ENCODE measurements around the gene CNGA3. TPM values are rescaled to one million over a fixed set of nuclear protein-coding genes. Genes with fewer than 3 reads are reported as not detected.

Gene CNGA3
- total and polyA plus RNA-seq, 2 donors (not counting 3 experiments of a cell fraction or from before 2014, with no cell fraction given) = not detected

DNA sequence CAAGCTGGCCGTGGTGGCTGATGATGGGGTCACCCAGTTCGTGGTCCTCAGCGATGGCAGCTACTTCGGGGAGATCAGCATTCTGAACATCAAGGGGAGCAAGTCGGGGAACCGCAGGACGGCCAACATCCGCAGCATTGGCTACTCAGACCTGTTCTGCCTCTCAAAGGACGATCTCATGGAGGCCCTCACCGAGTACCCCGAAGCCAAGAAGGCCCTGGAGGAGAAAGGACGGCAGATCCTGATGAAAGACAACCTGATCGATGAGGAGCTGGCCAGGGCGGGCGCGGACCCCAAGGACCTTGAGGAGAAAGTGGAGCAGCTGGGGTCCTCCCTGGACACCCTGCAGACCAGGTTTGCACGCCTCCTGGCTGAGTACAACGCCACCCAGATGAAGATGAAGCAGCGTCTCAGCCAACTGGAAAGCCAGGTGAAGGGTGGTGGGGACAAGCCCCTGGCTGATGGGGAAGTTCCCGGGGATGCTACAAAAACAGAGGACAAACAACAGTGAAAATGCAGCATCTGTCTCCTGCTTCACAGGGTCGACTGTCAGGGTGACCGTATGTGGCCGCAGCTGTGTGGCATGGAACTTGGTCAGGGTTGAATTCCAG lies 50.6 kb downstream of the CNGA3 start:
- no TSS peak for BruUV-seq (replicated peaks)
- intact Hi-C loops (cut with micrococcal nuclease) = no loop called here
- H2AFZ ChIP-seq (ENCODE audit: low read depth, low read length) = no peak overlapping the region
- H3K4me1 ChIP-seq (ENCODE audit: control insufficient read depth, extremely low read depth, insufficient read depth, low read length) = peaks cover 17% of the 10 kb centered on the region
- dilution Hi-C loops (cut with MboI; ENCODE audit: extremely low pct_ligation_motif_present, low sequenced_read_pairs) = no loop called here
- FAIRE-seq = no peak
- H3K4me2 ChIP-seq (ENCODE audit: insufficient read depth, low read length) = no peak overlapping the region
- H3K79me2 ChIP-seq (ENCODE audit: control insufficient read depth, insufficient read depth, low read length) = no peaks in the 10 kb centered on the region
- no peak overlapping the region for H3K9ac ChIP-seq (replicated peaks; ENCODE audit: extremely low read depth, insufficient read depth, low read length)
- H3K27me3 ChIP-seq (ENCODE audit: control insufficient read depth in 2 of 2, insufficient read depth in 2 of 2, low read length in 2 of 2) = peaks cover 12 to 22% of the 10 kb centered on the region in 2 experiments
- no peak for DNase-seq (ENCODE audit: low read depth, low spot score)
- H3K4me3 ChIP-seq (replicated peaks in 1 of 3; ENCODE audit: insufficient read depth in 1 of 3, low read depth in 1 of 3, low read length in 3 of 3) = no peak overlapping the region
- no peaks in the 10 kb centered on the region for H3K36me3 ChIP-seq (ENCODE audit: control insufficient read depth in 2 of 2, extremely low read depth in 1 of 2, insufficient read depth in 2 of 2, low read length in 2 of 2)
- no peaks in the 10 kb centered on the region for H3K9me3 ChIP-seq (replicated peaks; ENCODE audit: control insufficient read depth, insufficient read depth, low read length)
- ChIA-PET CTCF (interaction anchor here (2.8 kb wide), 1 partner anchor 11 kb away, joined by 12 read pairs; no protein-coding TSS in a partner anchor), POLR2A (no interaction called here)
- no peaks in the 10 kb centered on the region for H4K20me1 ChIP-seq (replicated peaks; ENCODE audit: control insufficient read depth, extremely low read depth, insufficient read depth, low read length)
- H3K27ac ChIP-seq (ENCODE audit: insufficient read depth, low read depth, low read length) = no peak overlapping the region
- no peaks in the 10 kb centered on the region for H3K9me1 ChIP-seq (replicated peaks; ENCODE audit: control insufficient read depth, extremely low read depth, insufficient read depth, low read length)
- TF ChIP-seq POLR2A (IDR thresholded peaks at IDR 0.05; ENCODE audit: low read depth, low read length) (no peak), JUN (IDR thresholded peaks at IDR 0.05; ENCODE audit: borderline replicate concordance, insufficient read depth, insufficient read length, low read depth) (no peak), FOS (IDR thresholded peaks at IDR 0.05; ENCODE audit: borderline replicate concordance, insufficient read depth, low read length) (no peak), CTCF (IDR thresholded peaks at IDR 0.05; ENCODE audit: extremely low read depth in 1 of 2, insufficient read depth in 1 of 2, low read depth in 1 of 2, low read length in 2 of 2) (no peak), EZH2 (IDR thresholded peaks at IDR 0.05; ENCODE audit: borderline replicate concordance, low read depth, low read length, severe bottlenecking) (no peak), MYC (IDR thresholded peaks at IDR 0.05; ENCODE audit: low read depth, low read length) (no peak), POLR2AphosphoS5 (IDR thresholded peaks at IDR 0.05; ENCODE audit: insufficient read depth, low read depth, low read length) (no peak), GATA2 (IDR thresholded peaks at IDR 0.05; ENCODE audit: insufficient read depth, insufficient read length, low read depth, low read length) (no peak)
- TF ChIP-seq, protein P1, sequence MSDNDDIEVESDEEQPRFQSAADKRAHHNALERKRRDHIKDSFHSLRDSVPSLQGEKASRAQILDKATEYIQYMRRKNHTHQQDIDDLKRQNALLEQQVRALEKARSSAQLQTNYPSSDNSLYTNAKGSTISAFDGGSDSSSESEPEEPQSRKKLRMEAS (IDR thresholded peaks at IDR 0.05; ENCODE audit: insufficient read depth, insufficient read length) = no peak
